GM18507 (cell line): ENCODE data around the gene CARS1.

Experiments used
- DNase-seq: peaks from one replicate; pipeline ENCODE4 v3.0.0; 2011; ENCODE audit warnings: low read depth; ENCODE audit not compliant: insufficient read length; ENCODE audit errors: extremely low spot score
- FAIRE-seq: peaks from 2 replicates; lab custom pipeline; 2011; peaks lifted over from hg19 to GRCh38; lab: Jason Lieb, UNC

Gene CARS1

DNA sequence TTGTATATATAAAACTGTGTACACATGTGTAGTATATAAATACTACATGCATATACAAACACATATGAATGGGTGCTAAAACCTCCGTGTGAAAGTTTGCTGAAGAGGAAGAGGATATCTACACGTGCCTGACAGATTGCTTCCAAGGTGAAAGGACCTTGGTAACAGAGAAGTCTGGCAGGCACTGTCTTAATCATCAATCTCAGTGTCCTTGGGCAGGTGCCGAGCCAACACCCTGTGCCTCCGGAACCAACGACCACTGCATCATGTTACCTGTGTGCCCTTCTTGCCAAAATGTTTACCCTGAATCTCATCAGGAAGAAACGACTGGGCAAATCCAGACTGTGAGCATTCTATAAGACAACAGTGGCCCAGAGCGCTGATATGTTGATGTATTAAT lies 80.1 kb downstream of the CARS1 start:
- FAIRE-seq (no peak), DNase-seq (no peak)

DNA sequence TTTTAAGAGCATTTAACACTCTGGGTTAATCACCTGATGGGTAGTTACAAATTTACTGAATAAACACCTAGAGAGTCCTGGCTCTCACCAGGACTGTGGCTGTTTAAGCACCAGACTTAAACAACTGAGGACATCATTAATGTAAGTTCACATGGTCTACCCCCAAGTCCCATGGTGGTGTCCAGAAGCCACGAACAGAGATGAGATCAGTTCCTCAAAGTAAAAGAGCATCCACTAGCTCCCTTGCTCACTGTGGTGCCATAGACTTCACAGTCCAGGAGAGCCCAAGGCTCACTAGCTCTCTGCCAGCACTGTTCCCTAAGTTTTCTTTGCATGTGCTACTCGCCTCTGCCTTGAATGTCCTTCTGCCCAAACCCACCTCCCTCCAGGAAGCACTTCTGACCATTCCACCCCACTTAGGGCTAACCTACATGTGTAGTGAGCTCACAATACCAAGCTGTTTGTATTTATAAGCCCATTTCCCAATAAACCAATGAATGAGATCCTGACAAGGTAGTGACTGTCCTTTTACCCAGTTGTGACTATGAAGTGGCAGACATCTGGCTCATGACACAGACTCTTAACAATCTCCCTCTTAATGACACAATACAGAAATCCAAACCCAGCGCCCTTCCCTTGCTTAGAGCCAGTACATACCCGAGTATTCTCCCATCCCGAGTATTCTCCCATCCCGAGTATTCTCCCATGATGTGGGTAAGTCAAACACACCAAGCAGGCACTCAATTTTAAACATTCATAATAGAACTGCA lies 80.7 kb downstream of the CARS1 start:
- FAIRE-seq = no peak
- no peak for DNase-seq

DNA sequence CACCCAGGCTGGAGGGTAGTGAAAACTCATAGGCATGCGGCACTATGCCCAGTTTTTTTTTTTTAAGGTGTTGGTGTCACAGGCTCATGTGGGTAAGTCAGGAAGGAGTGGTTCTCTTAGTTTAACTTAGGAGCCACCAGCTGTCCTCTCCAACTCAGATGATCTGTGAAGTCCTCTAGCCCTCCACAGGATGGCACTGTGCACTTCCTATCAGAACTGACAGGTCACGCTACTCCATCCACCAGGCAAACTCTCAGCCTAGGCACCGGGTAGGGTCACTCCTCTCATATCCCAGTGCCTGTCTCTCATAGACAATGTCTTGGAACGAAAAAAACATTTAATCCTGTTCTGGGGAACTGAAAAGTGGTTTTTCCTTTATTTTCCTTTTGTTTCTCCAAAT lies 81.6 kb downstream of the CARS1 start:
- no peak for FAIRE-seq

DNA sequence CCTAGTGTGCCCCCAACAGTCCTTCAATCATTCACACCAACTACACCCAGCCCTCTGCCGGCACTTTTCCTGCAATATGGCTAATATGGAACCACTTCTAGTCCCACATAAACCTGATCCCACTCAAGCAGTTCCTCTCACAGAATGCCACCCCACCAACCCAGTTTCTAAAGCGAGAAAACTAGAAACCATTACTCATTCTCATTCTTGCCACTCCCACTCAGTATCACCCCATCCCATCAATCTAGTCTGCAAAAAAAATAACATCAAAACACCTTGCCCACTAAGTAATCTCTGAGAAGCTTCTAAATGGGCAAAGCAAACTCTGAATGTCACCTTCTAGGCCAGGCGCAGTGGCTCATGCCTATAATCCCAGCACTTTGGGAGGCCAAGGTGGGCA lies 83.0 kb downstream of the CARS1 start:
- no peak for DNase-seq
- no peak for FAIRE-seq

More for the DNA sequence above, 81.6 kb downstream of the CARS1 start:
- DNase-seq = no peak

DNA sequence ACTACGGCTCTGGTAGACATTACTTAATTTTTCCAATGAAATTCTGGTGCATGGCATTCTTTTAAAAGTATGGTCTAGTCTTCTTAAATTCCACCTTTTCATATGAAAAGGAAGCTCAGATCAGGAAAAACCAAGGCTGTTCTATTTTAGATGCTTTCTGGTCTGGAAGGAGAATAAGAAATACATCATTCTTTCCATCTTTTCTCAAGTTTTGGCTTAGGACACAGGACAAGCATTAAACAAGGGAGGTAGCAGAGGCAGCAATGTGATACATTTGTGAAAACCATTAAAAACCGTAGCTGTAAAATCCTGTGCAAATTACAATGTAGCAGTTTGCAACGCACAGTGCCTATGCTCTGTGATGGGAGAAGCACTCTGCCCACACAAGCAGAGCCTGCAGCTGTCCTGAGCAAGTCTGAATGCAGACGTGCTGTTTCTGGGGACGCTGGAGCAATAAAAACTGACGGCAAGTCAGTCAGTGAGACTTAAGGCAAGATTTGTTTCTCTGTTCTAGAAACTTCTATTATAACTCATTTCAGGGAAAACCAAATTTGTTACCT lies 88.8 kb downstream of the CARS1 start:
- DNase-seq (no peak), FAIRE-seq (no peak)

DNA sequence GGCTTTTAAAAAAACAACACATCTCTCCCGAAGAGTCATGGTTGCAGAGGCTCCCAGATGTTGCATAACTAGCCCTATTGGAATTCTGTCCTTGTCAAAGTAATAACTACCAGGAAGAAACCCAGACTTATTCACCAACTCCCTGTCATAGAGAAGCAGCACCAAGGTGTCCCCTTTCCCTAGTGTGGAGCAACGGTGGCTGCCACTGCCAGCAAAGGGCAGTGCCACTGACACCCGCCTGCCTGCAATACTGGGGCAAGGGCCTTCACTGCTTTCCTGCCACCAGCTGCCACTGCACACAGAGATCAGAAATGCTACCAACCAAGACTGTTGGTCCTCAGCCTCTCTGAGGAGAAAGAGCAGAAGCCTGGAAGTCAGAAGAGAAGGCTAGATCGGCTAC lies 92.4 kb downstream of the CARS1 start:
- no peak for DNase-seq
- no peak for FAIRE-seq

DNA sequence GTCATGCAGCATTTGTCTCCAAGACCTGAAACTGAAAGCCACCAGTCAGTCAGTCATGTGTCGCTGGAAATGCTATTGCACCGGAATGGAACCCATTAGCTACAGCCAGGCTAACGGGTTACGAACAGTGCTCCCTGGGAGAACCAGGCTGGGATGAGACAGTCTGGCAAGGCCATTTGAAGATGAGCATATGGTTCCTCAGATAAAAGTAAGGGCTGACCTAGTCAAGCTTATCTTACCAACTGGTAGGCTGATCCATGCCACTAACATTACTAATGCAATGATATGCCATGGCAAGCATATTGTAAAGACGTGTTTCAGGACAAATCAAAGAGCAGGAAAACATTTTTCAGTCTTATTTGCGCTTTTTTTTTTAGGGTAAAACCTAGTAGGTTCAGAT lies 93.5 kb downstream of the CARS1 start:
- FAIRE-seq = no peak

DNA sequence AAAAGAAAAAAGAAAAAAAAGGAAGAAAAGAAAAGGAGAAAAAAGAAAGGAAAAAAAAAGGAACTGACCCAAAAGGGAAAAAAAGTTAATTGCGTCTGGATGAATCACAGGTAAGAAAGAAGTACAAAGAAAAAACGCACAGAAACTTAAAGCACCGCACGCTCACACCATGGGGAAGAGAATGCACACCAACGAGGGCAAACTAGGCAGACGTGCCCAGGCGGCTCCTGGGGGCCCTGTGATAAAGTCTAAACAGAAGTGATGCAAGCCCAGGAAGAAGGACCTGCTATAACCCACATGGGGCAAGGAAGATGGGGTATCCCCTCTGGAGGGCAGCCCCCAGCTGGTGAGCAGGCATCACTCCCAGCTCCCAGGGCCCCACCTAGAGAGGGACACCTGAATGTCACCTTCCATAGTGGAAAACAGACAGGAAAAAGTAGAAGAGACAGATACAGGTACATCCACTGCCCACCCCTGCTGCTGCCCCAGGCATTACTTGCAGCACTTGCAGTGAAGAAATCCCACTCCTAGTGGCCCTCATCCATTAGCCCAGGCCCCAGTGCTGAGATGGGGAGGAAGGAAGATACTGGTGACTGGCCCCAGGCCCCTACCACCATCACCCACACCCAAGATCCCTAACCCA lies 94.0 kb downstream of the CARS1 start:
- DNase-seq = no peak
- no peak for FAIRE-seq

More for the DNA sequence above, 93.5 kb downstream of the CARS1 start:
- DNase-seq = no peak

DNA sequence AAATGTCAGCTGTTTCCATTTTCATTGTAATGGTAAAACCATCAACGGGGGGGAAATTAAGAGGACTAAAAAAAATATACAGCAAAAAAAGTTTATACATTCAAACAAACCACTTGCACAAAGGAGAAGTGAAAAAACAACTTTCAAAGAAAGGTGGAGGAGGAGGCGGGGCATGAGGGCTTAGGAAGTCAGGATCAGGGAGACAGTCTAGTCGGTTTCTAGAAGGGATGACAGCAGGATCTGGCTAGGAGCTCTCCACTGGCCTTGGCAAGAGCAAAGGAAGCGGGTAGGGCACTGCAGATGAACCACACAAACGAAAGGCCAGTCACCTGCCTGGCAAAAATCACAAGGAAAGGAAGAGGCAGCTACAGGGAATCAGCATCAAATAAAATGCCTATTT lies 96.1 kb downstream of the CARS1 start:
- no peak for DNase-seq
- FAIRE-seq = no peak

DNA sequence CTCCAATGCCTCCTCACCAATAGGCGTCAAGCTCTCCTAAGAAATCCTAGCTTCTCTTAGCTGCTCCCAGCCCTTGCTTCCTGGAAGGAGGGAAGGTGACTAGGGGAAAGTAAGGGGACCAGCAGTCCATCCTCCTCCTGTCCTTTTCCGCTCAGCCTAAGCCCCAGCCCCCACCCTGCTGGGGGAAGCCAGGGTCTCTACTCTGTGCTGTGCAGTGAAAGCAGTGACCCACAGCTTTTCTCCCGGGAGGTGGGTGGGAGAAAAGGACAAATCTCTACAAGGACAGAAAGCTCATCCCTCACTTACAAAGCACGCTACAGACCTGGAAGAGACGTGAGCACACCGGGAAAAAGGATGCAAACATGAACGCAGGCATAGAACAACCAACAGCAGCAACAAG lies 97.1 kb downstream of the CARS1 start:
- no peak for DNase-seq
- FAIRE-seq = no peak

DNA sequence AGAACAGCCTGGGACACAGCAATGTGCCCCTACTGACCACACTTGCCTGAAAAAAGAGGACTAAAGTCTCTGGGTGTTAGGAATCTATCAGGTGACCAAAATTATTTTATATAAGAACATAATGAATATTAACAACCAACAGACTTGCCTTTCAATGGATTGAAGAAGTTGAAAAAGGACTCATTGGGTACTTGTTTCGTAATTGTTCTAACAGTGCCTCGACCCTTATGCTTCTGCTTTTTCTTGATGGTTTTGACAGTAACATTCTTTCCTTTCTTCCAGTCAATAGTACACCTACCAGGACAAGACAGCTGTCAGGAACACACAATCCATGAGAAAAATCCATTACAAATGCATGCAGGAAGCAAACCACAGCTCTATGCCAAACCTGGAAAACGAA lies 99.0 kb downstream of the CARS1 start:
- FAIRE-seq = no peak
- no peak for DNase-seq

DNA sequence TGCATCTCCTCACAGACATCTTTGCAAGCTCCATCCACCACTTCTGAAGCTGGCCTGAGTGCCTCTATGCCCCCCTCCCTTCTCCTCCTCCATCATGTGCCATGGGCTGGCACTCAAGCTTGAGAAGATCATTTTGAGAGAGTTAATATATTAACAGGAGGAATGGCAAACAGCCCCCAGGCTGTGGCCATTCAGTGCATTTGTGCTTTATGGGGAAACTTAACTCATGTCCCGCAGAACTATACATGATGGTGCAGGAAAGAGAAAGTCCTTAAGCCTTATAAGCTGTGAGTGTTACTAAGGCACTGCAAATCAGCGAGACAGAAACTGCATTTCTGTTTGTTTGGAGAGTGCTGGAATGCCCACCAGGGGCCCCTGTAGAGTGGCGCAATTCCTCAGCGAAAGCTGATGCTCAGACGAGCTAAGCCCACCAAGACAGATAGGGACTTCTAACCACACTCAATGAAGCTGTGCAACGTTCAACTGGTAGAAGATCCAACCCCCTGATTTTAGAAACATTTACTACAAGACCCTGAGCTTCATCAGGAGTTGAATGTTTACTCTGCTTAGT lies 101.2 kb downstream of the CARS1 start:
- no peak for DNase-seq
- FAIRE-seq = no peak

DNA sequence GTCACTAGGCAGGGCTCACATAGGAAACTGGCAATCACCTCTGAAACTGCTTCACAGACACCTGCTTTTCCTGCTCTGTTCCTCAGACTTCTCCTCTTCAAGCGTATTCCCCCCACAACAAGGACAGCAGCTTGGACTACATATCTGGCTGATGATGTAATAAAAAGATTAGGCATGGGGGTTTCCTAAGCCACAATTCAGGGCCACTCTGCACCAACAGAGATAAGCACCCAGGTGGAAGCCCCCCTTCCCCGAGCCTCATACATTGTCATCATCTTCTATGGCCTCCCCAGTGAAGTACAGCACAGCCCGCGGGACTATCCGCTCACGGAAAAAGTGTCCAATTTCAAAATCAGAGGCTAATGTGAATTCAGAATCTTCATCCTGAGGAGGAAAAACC lies 103.0 kb downstream of the CARS1 start:
- DNase-seq (no peak), FAIRE-seq (no peak)

DNA sequence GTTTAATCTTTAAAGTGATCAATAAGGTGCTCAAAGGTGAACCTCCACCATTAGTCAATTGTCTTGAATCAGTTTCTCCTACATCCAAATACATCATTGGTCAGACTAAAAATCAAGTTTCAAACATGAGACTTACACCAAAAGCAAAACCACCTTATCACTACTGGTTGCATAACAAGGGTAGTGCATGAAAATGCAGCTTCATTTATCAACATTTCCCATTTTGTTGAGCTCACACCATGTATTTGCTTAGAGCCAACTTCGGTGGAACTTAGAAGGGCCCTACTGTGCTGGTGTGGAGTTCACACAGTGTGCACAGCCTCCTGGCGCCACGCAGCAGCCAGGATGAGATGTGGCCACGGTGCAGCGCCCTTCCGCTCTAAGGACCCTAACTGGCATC lies 104.9 kb downstream of the CARS1 start:
- no peak for FAIRE-seq
- DNase-seq = no peak

DNA sequence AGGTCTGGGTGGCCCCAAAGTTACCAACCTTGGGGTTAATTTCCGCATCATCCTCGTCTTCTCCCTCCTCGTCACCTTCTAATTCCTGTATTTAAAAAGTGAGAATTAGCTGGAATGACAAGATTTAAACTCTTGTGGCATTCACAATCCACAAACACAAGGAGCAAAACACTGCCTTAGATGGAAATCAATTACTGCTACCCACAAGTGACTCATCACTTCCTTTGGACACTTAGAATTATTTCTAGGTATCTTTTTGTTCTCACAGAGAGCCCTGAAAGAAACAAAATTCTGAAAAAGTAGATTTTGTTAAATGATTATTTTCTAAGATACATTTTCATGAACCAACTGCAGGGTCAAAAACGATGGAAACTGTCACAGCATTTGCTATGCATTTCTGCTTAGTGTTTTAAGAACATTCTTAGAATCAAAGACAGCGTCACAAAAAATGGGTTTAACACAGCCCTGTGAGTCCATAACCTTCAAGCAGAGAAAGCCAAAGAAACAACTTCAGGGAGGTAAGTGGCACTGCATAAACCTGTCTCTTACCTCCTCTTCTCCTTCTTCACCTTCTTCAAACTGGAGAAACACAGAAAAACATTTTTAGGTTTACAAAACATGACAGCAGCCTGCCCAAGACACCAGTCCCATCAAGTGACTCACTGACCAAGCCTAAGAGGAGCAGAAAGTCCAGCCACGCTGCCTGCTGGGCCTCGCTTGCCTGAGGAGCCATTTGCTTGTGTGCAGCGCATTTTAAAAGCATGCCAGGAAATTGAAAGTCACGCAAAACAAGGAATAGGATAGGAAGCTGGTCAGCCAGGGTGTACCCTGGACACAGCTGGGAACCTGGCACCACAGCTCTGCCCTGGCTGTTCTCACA lies 105.8 kb downstream of the CARS1 start:
- no peak for DNase-seq

More for the DNA sequence above, 105.8 kb downstream of the CARS1 start:
- FAIRE-seq = no peak
